Measurements from ENCODE around the gene JUND.

- TF ChIP-seq POLR2A (IDR thresholded peaks at IDR 0.05) = no peak
- TF ChIP-seq, protein P1, sequence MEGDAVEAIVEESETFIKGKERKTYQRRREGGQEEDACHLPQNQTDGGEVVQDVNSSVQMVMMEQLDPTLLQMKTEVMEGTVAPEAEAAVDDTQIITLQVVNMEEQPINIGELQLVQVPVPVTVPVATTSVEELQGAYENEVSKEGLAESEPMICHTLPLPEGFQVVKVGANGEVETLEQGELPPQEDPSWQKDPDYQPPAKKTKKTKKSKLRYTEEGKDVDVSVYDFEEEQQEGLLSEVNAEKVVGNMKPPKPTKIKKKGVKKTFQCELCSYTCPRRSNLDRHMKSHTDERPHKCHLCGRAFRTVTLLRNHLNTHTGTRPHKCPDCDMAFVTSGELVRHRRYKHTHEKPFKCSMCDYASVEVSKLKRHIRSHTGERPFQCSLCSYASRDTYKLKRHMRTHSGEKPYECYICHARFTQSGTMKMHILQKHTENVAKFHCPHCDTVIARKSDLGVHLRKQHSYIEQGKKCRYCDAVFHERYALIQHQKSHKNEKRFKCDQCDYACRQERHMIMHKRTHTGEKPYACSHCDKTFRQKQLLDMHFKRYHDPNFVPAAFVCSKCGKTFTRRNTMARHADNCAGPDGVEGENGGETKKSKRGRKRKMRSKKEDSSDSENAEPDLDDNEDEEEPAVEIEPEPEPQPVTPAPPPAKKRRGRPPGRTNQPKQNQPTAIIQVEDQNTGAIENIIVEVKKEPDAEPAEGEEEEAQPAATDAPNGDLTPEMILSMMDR (IDR thresholded peaks at IDR 0.05) = no peak
These were observed 24.9 kb upstream of the JUND start for GRCh38 chr19:18306209-18306887.
